HCT116 (cell line): Measurements from ENCODE around the gene SKI. TPM values are rescaled to one million over a fixed set of nuclear protein-coding genes. Genes with fewer than 3 reads are reported as not detected.

Experiments used
- ATAC-seq: fragments of 200-7000 bp; cut with Tn5 transposase; 2 replicates; pipeline ENCODE4 v1.9.1; 2020; ENCODE audit warnings: mild to moderate bottlenecking, moderate library complexity
- BruUV-seq: library from RNA; stranded (reverse); fragments of 400-500 nt; replicated peaks from 2 replicates; lab custom pipeline; 2021; lab: Mats Ljungman, UMichigan
- CTCF ChIA-PET: fragments of 300-600 bp; sonication (Branson Sonifier 250); formaldehyde crosslinking; loops from one replicate; lab custom pipeline; 2021; ENCODE audit warnings: antibody characterized with exemption; lab: Charles Lee
- POLR2A ChIA-PET: fragments of 300-600, 350-600 bp; sonication (Branson Sonifier 250); formaldehyde crosslinking; loops from one replicate; lab custom pipeline; 2021; ENCODE audit warnings: antibody characterized with exemption; lab: Charles Lee
- RAD21 ChIA-PET, 2 experiments: fragments of 300-600 bp; sonication (Branson Sonifier 250); formaldehyde crosslinking; loops; one replicate each; lab custom pipeline; 2023; ENCODE audit warnings: low total read pairs in 2 of 2; ENCODE audit not compliant: uncharacterized antibody in 2 of 2, unreplicated experiment in 2 of 2, low non-redundant PET in 1 of 2; lab: Charles Lee
- DNase-seq: peaks from one replicate; pipeline ENCODE4 v3.0.0-alpha.2; 2010; ENCODE audit warnings: low read depth, low spot score
- H2AFZ ChIP-seq: fragments of 200-600 bp; shearing (Covaris generic), sonication (generic); 2 replicates; pipeline ENCODE4 v1.6.1; 2017; ENCODE audit warnings: low read depth, mixed run types, mixed read lengths, antibody characterized with exemption, low read length; ENCODE audit not compliant: poor library complexity, severe bottlenecking
- H3K27ac ChIP-seq: 2 replicates; pipeline ENCODE4 v1.5.1; 2012; ENCODE audit warnings: low read depth, low read length
- H3K27me3 ChIP-seq: fragments of 200-600 bp; sonication (generic); 2 replicates; pipeline ENCODE4 v1.6.1; 2016; ENCODE audit warnings: mixed run types, low read length, mixed read lengths; ENCODE audit not compliant: insufficient read depth
- H3K36me3 ChIP-seq, 2 experiments: fragments of 200-500 bp in 1 of 2; fragments of 200-600 bp in 1 of 2; sonication (Bioruptor generic) in 1 of 2; sonication (generic) in 1 of 2; 2 replicates each; pipeline versions ENCODE4 v1.5.1 to v1.6.1; 2014 to 2016; ENCODE audit warnings: low read length in 2 of 2, inconsistent platforms in 1 of 2, mixed read lengths in 1 of 2, mixed run types in 1 of 2; ENCODE audit not compliant: insufficient read depth in 2 of 2, control insufficient read depth in 1 of 2
- H3K4me1 ChIP-seq, 2 experiments: fragments of 200-600 bp in 1 of 2; sonication (generic) in 1 of 2; 2 replicates each; pipeline versions ENCODE4 v1.5.1 to v1.6.1; 2012 to 2017; ENCODE audit warnings: low read length in 2 of 2, inconsistent platforms in 1 of 2, mild to moderate bottlenecking in 1 of 2, mixed read lengths in 1 of 2, mixed run types in 1 of 2, moderate library complexity in 1 of 2; ENCODE audit not compliant: insufficient read depth in 2 of 2, control insufficient read depth in 1 of 2
- H3K4me2 ChIP-seq: fragments of 200-600 bp; sonication (generic); 2 replicates; pipeline ENCODE4 v1.6.1; 2017; ENCODE audit warnings: mixed run types, low read length, mixed read lengths
- H3K4me3 ChIP-seq, 2 experiments: fragments of 200-600 bp in 1 of 2; sonication (generic) in 1 of 2; replicated peaks in 1 of 2; 2 replicates each; pipeline ENCODE4 v1.5.1; 2011 to 2016; ENCODE audit warnings: low read length in 2 of 2, control low read depth in 1 of 2, low read depth in 1 of 2, mild to moderate bottlenecking in 1 of 2, mixed read lengths in 1 of 2, mixed run types in 1 of 2
- H3K79me2 ChIP-seq: fragments of 200-600 bp; sonication (generic); 2 replicates; pipeline ENCODE4 v1.6.1; 2017; ENCODE audit warnings: mild to moderate bottlenecking, mixed run types, low read length, moderate library complexity, mixed read lengths; ENCODE audit not compliant: insufficient read depth
- H3K9ac ChIP-seq: fragments of 200-600 bp; sonication (generic); 2 replicates; pipeline ENCODE4 v1.6.1; 2016; ENCODE audit warnings: low read length, mixed read lengths
- H3K9me2 ChIP-seq: fragments of 200-600 bp; sonication (generic), shearing (Covaris generic); 2 replicates; pipeline ENCODE4 v1.6.1; 2017; ENCODE audit warnings: mixed run types, mild to moderate bottlenecking, moderate library complexity; ENCODE audit not compliant: insufficient read depth
- H3K9me3 ChIP-seq, 2 experiments: fragments of 200-500 bp in 1 of 2; fragments of 200-600 bp in 1 of 2; sonication (Bioruptor generic) in 1 of 2; sonication (generic) in 1 of 2; 2 replicates each; pipeline ENCODE4 v1.6.1; 2014 to 2017; ENCODE audit warnings: low read length in 2 of 2, mixed read lengths in 2 of 2, inconsistent platforms in 1 of 2, low read depth in 1 of 2, mild to moderate bottlenecking in 1 of 2, mixed run types in 1 of 2, moderate library complexity in 1 of 2; ENCODE audit not compliant: control insufficient read depth in 1 of 2, insufficient read depth in 1 of 2
- H4K20me1 ChIP-seq: fragments of 200-600 bp; sonication (generic), shearing (Covaris generic); 2 replicates; pipeline ENCODE4 v1.6.1; 2017; ENCODE audit warnings: mixed run types, mild to moderate bottlenecking, moderate library complexity; ENCODE audit not compliant: insufficient read depth
- ATF3 ChIP-seq: IDR thresholded peaks from 2 replicates; pipeline ENCODE4 v1.6.1; 2012
- CBX3 ChIP-seq: IDR thresholded peaks from 2 replicates; pipeline ENCODE4 v1.6.1; 2012; ENCODE audit warnings: low read depth
- CEBPB ChIP-seq: IDR thresholded peaks from 2 replicates; pipeline ENCODE4 v1.6.1; 2012; ENCODE audit warnings: low read depth
- CTCF ChIP-seq, 3 experiments: fragments of 200-600 bp in 1 of 3; sonication (generic) in 1 of 3; IDR thresholded peaks in 2 of 3; conservative IDR thresholded peaks in 1 of 3; 2 replicates each; pipeline ENCODE4 v1.5.1; 2012 to 2017; ENCODE audit warnings: low read depth in 2 of 3, low read length in 2 of 3, antibody characterized with exemption in 1 of 3, borderline replicate concordance in 1 of 3, control low read depth in 1 of 3, mild to moderate bottlenecking in 1 of 3, mixed read lengths in 1 of 3, mixed run types in 1 of 3, moderate library complexity in 1 of 3; ENCODE audit not compliant: insufficient read depth in 1 of 3
- EGR1 ChIP-seq: IDR thresholded peaks from 2 replicates; pipeline ENCODE4 v1.6.1; 2012; ENCODE audit warnings: low read depth
- ELF1 ChIP-seq: IDR thresholded peaks from 2 replicates; pipeline ENCODE4 v1.6.1; 2012; ENCODE audit warnings: low read depth, borderline replicate concordance
- EZH2 ChIP-seq: fragments of 200-600 bp; sonication (generic); IDR thresholded peaks from 2 replicates; pipeline ENCODE4 v1.6.1; 2017; ENCODE audit warnings: antibody characterized with exemption, mixed run types
- EZH2phosphoT487 ChIP-seq: fragments of 200-600 bp; IDR thresholded peaks from 2 replicates; pipeline ENCODE4 v1.6.1; 2018; ENCODE audit warnings: antibody characterized with exemption, borderline replicate concordance
- FOSL1 ChIP-seq: IDR thresholded peaks from 2 replicates; pipeline ENCODE4 v1.6.1; 2012; ENCODE audit warnings: low read depth
- JUND ChIP-seq: IDR thresholded peaks from 2 replicates; pipeline ENCODE4 v1.6.1; 2012
- MAX ChIP-seq: IDR thresholded peaks from 2 replicates; pipeline ENCODE4 v1.6.1; 2012
- POLR2A ChIP-seq: IDR thresholded peaks from 2 replicates; pipeline ENCODE4 v1.7.0; 2011; ENCODE audit warnings: borderline replicate concordance; ENCODE audit not compliant: insufficient read depth, insufficient read length; ENCODE audit errors: extremely low read depth
- POLR2AphosphoS5 ChIP-seq: IDR thresholded peaks from 2 replicates; pipeline ENCODE4 v1.6.1; 2011; ENCODE audit warnings: mild to moderate bottlenecking, low read depth, low read length, moderate library complexity
- RAD21 ChIP-seq: IDR thresholded peaks from 2 replicates; pipeline ENCODE4 v1.6.1; 2012; ENCODE audit warnings: low read depth, mild to moderate bottlenecking
- REST ChIP-seq: IDR thresholded peaks from 2 replicates; pipeline ENCODE4 v1.6.1; 2012; ENCODE audit warnings: low read depth
- SP1 ChIP-seq: IDR thresholded peaks from 2 replicates; pipeline ENCODE4 v1.6.1; 2012; ENCODE audit warnings: low read depth
- YY1 ChIP-seq: IDR thresholded peaks from 2 replicates; pipeline ENCODE4 v1.6.1; 2011; ENCODE audit warnings: low read length, low read depth, moderate library complexity, mild to moderate bottlenecking; ENCODE audit not compliant: insufficient replicate concordance; ENCODE audit errors: extremely low read depth
- ZFX ChIP-seq: fragments of 450-650 bp; IDR thresholded peaks from 2 replicates; pipeline ENCODE4 v1.6.1; 2017
- ZNF274 ChIP-seq: fragments of 200-500 bp; sonication (Bioruptor generic); IDR thresholded peaks from 2 replicates; pipeline ENCODE4 v1.6.1; 2014; ENCODE audit warnings: mild to moderate bottlenecking, low read depth, low read length, inconsistent platforms
- intact Hi-C: fragments of 100-400 bp; cut with micrococcal nuclease; formaldehyde crosslinking; loops from 2 replicates; pipeline ENCODE4 v1.10.0; 2022
- total RNA-seq: library from RNA; stranded (reverse); gene quantifications from one replicate; pipeline ENCODE4 v1.2.1, GENCODE V29; 2021; ENCODE audit not compliant: unreplicated experiment

The SKI gene
- total RNA-seq, 1 experiment from 2014 or later: 56.2 TPM

GRCh38 chr1:2300004-2300771, 72.1 kb downstream of the SKI start:
- no TSS peak for BruUV-seq
- Histone ChIP-seq H2AFZ (no peak overlapping the region), H3K27ac (no peak overlapping the region)
- no peak for ATAC-seq
- no peak for TF ChIP-seq POLR2A
- no peak for TF ChIP-seq SP1
- TF ChIP-seq EGR1: no peak
- no peak for TF ChIP-seq ZNF274
- no peak for TF ChIP-seq EZH2phosphoT487
- no peak for TF ChIP-seq JUND
- no peak for TF ChIP-seq ATF3
- no peak for TF ChIP-seq FOSL1
- TF ChIP-seq ZFX: no peak
- TF ChIP-seq YY1: no peak
- no peak for TF ChIP-seq ELF1
- no peak for TF ChIP-seq EZH2
- no peak for TF ChIP-seq POLR2AphosphoS5
- TF ChIP-seq RAD21: no peak
- no peak for TF ChIP-seq CEBPB
- no peak for TF ChIP-seq REST
- TF ChIP-seq MAX: no peak
- TF ChIP-seq CBX3: no peak
- TF ChIP-seq CTCF (IDR thresholded peaks at IDR 0.05 in 2 of 3, conservative IDR thresholded peaks at IDR 0.05 in 1 of 3; ENCODE audit: borderline replicate concordance in 1 of 3, insufficient read depth in 1 of 3, low read depth in 2 of 3, low read length in 2 of 3): no peak
- TF ChIP-seq, all 23 proteins: peak for 0
- Histone ChIP-seq H3K9me3 (no peaks in the 10 kb centered on the region), H4K20me1 (no peaks in the 10 kb centered on the region), H3K4me3 (no peak overlapping the region), H3K9ac (no peak overlapping the region), H3K4me2 (no peak overlapping the region), H3K9me2 (no peaks in the 10 kb centered on the region), H3K27me3 (no peaks in the 10 kb centered on the region), H3K79me2 (peaks cover 75% of the 10 kb centered on the region), H3K4me1 (no peaks in the 10 kb centered on the region), H3K36me3 (peaks cover 3 to 5% of the 10 kb centered on the region in 2 experiments; a peak in 1 of 4 replicates)
- RAD21 ChIA-PET: no interaction called here
- intact Hi-C loops: no loop called here
- DNase-seq: no peak
- CTCF ChIA-PET: no interaction called here
- POLR2A ChIA-PET: no interaction called here
